PC-9 (cell line): ENCODE data around the gene CCDC85B. TPM values are rescaled to one million over a fixed set of nuclear protein-coding genes. Genes with fewer than 3 reads are reported as not detected.
A peak's percentile ranks its signal among the peaks of the same experiment; 100 is the strongest.

ENCODE experiments used
- BruUV-seq: library from RNA; stranded (reverse); fragments of 400-500 nt; replicated peaks from 2 replicates; lab custom pipeline; 2021; lab: Mats Ljungman, UMichigan
- CTCF ChIA-PET: fragments of 300-600 bp; sonication (Branson Sonifier 250); formaldehyde crosslinking; loops from one replicate; lab custom pipeline; 2022; ENCODE audit warnings: antibody characterized with exemption; lab: Charles Lee
- POLR2A ChIA-PET: fragments of 300-600 bp; sonication (Branson Sonifier 250); formaldehyde crosslinking; loops from one replicate; lab custom pipeline; 2022; ENCODE audit warnings: antibody characterized with exemption; ENCODE audit not compliant: unreplicated experiment; lab: Charles Lee
- DNase-seq, 2 experiments: peaks; one replicate each; pipeline versions ENCODE4 v3.0.0 to v3.0.0-alpha.2; 2015 to 2022; ENCODE audit warnings: mixed read lengths in 1 of 2
- H2AFZ ChIP-seq: fragments of 200-600 bp; sonication (generic); 2 replicates; pipeline ENCODE4 v1.8.1; 2017; ENCODE audit warnings: antibody characterized with exemption
- H3F3A ChIP-seq: fragments of 200-600 bp; sonication (generic); 2 replicates; pipeline ENCODE4 v1.8.1; 2017; ENCODE audit warnings: antibody characterized with exemption, mild to moderate bottlenecking, low read depth; ENCODE audit not compliant: insufficient read depth
- H3K27ac ChIP-seq: fragments of 200-600 bp; sonication (generic); 2 replicates; pipeline ENCODE4 v1.6.1; 2016; ENCODE audit warnings: mixed run types
- H3K27me3 ChIP-seq: fragments of 200-600 bp; sonication (generic); 2 replicates; pipeline ENCODE4 v1.6.1; 2016; ENCODE audit warnings: low read depth, mixed run types; ENCODE audit not compliant: insufficient read depth
- H3K36me3 ChIP-seq: fragments of 200-600 bp; sonication (generic); 2 replicates; pipeline ENCODE4 v1.6.1; 2016; ENCODE audit warnings: low read depth, mixed run types
- H3K4me1 ChIP-seq: fragments of 200-600 bp; sonication (generic); replicated peaks from 2 replicates; pipeline ENCODE4 v1.6.1; 2016; ENCODE audit warnings: mixed run types; ENCODE audit not compliant: insufficient read depth
- H3K4me2 ChIP-seq: fragments of 200-600 bp; sonication (generic); 2 replicates; pipeline ENCODE4 v1.6.1; 2017; ENCODE audit warnings: mixed run types
- H3K4me3 ChIP-seq: fragments of 200-600 bp; sonication (generic); 2 replicates; pipeline ENCODE4 v1.6.1; 2016; ENCODE audit warnings: mixed run types
- H3K79me2 ChIP-seq: fragments of 200-600 bp; sonication (generic); 2 replicates; pipeline ENCODE4 v1.6.1; 2017; ENCODE audit warnings: low read depth, mixed run types
- H3K9me2 ChIP-seq: fragments of 200-600 bp; sonication (generic); 2 replicates; pipeline ENCODE4 v1.8.1; 2017; ENCODE audit warnings: mild to moderate bottlenecking; ENCODE audit not compliant: insufficient read depth
- H3K9me3 ChIP-seq: fragments of 200-600 bp; sonication (generic); 2 replicates; pipeline ENCODE4 v1.8.1; 2016; ENCODE audit warnings: low read depth; ENCODE audit not compliant: insufficient read depth
- H4K20me1 ChIP-seq: fragments of 200-600 bp; sonication (generic); 2 replicates; pipeline ENCODE4 v1.8.1; 2017; ENCODE audit not compliant: insufficient read depth
- CTCF ChIP-seq: fragments of 200-600 bp; sonication (generic); conservative IDR thresholded peaks from 2 replicates; pipeline ENCODE4 v1.6.1; 2017; ENCODE audit warnings: mixed run types, antibody characterized with exemption, mild to moderate bottlenecking, moderate library complexity
- EZH2 ChIP-seq: fragments of 200-600 bp; sonication (generic); IDR thresholded peaks from 2 replicates; pipeline ENCODE4 v1.8.0; 2017; ENCODE audit warnings: antibody characterized with exemption, low read depth
- intact Hi-C: fragments of 100-400 bp; cut with micrococcal nuclease; formaldehyde crosslinking; loops from one replicate; pipeline ENCODE4 v1.10.0; 2022; ENCODE audit not compliant: unreplicated experiment
- total RNA-seq: library from RNA; stranded (reverse); gene quantifications from 2 replicates; pipeline ENCODE4 v1.2.3, GENCODE V29; 2021

CCDC85B gene
- total RNA-seq, 1 experiment from 2014 or later = 45.0 TPM

GRCh38 chr11:65867284-65868071, 23.0 kb upstream of the CCDC85B start:
- no peak overlapping the region for H3K4me2 ChIP-seq
- no peak for DNase-seq
- no peaks in the 10 kb centered on the region; the same call in 1 of the 2 replicates for H4K20me1 ChIP-seq
- H3K9me2 ChIP-seq = no peaks in the 10 kb centered on the region
- H3K9me3 ChIP-seq = no peaks in the 10 kb centered on the region
- TF ChIP-seq CTCF (no peak), EZH2 (no peak)
- H3K4me3 ChIP-seq = no peak overlapping the region
- intact Hi-C loops = no loop called here
- BruUV-seq = no TSS peak
- peaks cover 35% of the 10 kb centered on the region for H3F3A ChIP-seq
- ChIA-PET CTCF (no interaction called here), POLR2A (no interaction called here)
- peaks cover 16% of the 10 kb centered on the region for H3K36me3 ChIP-seq
- H3K79me2 ChIP-seq = peaks cover 7% of the 10 kb centered on the region
- no peak overlapping the region for H2AFZ ChIP-seq
- H3K4me1 ChIP-seq = no peaks in the 10 kb centered on the region
- H3K27ac ChIP-seq = no peak overlapping the region
- no peaks in the 10 kb centered on the region for H3K27me3 ChIP-seq

GRCh38 chr11:65868076-65868667, 22.3 kb upstream of the CCDC85B start:
- BruUV-seq = no TSS peak
- Histone ChIP-seq H3F3A (peaks cover 35% of the 10 kb centered on the region), H3K4me1 (peaks cover 4% of the 10 kb centered on the region; the same call in 1 of the 2 replicates), H3K27ac (no peak overlapping the region), H3K9me3 (no peaks in the 10 kb centered on the region), H3K27me3 (no peaks in the 10 kb centered on the region), H3K4me3 (no peak overlapping the region), H3K9me2 (no peaks in the 10 kb centered on the region), H3K79me2 (peaks cover under 1% of the 10 kb centered on the region; the same call in 1 of the 2 replicates), H4K20me1 (no peaks in the 10 kb centered on the region; the same call in 1 of the 2 replicates), H3K36me3 (peaks cover 15% of the 10 kb centered on the region), H3K4me2 (no peak overlapping the region), H2AFZ (no peak overlapping the region)
- DNase-seq = no peak
- intact Hi-C loops = no loop called here
- ChIA-PET POLR2A (no interaction called here), CTCF (no interaction called here)
- TF ChIP-seq CTCF = no peak
- no peak for TF ChIP-seq EZH2

- Histone ChIP-seq H3K4me3 (no peak overlapping the region), H2AFZ (no peak overlapping the region), H3K27ac (no peak overlapping the region), H3K9me2 (no peaks in the 10 kb centered on the region), H3K9me3 (no peaks in the 10 kb centered on the region), H3K4me2 (no peak overlapping the region), H3K79me2 (no peaks in the 10 kb centered on the region; the same call in 1 of the 2 replicates), H4K20me1 (no peaks in the 10 kb centered on the region; the same call in 1 of the 2 replicates), H3K27me3 (no peaks in the 10 kb centered on the region), H3K4me1 (peaks cover 4% of the 10 kb centered on the region; the same call in 1 of the 2 replicates), H3K36me3 (peaks cover 13% of the 10 kb centered on the region), H3F3A (peaks cover 37% of the 10 kb centered on the region)
- no peak for DNase-seq
- TSS peak; percentile 6 for BruUV-seq
- TF ChIP-seq EZH2 (no peak), CTCF (no peak)
- ChIA-PET CTCF (no interaction called here), POLR2A (interaction anchor here (0.7 kb wide), 1 partner anchor 11 kb away, joined by 5 read pairs; no protein-coding TSS in a partner anchor)
- intact Hi-C loops = no loop called here
Observed at GRCh38 chr11:65868907-65869306, 21.6 kb upstream of the CCDC85B start.
